Keratinocyte (primary cell): Measurements from ENCODE around the gene MID1.

ENCODE experiments used
- EZH2 ChIP-seq: IDR thresholded peaks from one replicate; pipeline ENCODE4 v1.6.1; 2012; ENCODE audit warnings: inconsistent platforms, mild to moderate bottlenecking, low read length, moderate library complexity
- TF ChIP-seq, protein P1 (sequence below), 3 experiments: IDR thresholded peaks in 1 of 3; conservative IDR thresholded peaks in 1 of 3; optimal IDR thresholded peaks in 1 of 3; 2 replicates in 2 of 3; 3 replicates in 1 of 3; pipeline versions ENCODE3 to v1.5.1; 2011; ENCODE audit warnings: low read length in 3 of 3, mild to moderate bottlenecking in 3 of 3, moderate library complexity in 2 of 3, control low read depth in 1 of 3, inconsistent platforms in 1 of 3; ENCODE audit not compliant: insufficient read depth in 2 of 3; ENCODE audit errors: extremely low read depth in 1 of 3

DNA sequence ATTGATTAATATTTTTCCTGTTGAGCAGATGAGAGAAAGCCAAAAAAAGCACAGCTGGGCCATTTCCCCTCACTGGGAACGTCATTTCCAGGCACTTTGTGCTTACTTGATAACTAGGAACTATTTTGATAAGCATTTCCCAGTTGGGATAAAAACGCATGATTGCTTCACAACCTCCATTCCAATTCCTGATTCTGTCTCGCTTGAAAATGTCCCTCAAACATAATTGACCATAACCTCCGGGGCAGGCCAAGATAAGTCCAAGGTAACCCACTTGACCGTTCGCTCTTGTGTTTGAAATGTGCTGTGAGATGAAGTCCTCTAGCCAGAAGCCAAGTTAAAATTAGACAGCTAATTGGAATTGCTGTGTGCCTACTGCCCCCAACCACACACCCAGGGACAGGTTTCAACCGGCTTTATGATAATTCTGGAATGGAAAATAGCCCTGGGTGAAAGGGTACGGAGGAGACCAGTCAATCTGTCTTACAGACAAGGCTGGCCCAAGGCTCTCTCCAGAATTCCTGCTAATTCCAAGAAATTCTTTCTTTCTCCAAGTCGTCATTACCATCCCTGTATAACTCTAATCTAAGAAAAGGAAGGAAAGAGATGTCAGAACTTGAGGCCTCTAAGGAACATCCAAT lies 137.1 kb downstream of the MID1 start:
- TF ChIP-seq, protein P1, sequence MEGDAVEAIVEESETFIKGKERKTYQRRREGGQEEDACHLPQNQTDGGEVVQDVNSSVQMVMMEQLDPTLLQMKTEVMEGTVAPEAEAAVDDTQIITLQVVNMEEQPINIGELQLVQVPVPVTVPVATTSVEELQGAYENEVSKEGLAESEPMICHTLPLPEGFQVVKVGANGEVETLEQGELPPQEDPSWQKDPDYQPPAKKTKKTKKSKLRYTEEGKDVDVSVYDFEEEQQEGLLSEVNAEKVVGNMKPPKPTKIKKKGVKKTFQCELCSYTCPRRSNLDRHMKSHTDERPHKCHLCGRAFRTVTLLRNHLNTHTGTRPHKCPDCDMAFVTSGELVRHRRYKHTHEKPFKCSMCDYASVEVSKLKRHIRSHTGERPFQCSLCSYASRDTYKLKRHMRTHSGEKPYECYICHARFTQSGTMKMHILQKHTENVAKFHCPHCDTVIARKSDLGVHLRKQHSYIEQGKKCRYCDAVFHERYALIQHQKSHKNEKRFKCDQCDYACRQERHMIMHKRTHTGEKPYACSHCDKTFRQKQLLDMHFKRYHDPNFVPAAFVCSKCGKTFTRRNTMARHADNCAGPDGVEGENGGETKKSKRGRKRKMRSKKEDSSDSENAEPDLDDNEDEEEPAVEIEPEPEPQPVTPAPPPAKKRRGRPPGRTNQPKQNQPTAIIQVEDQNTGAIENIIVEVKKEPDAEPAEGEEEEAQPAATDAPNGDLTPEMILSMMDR (optimal IDR thresholded peaks at IDR 0.05 in 1 of 3, IDR thresholded peaks at IDR 0.05 in 1 of 3, conservative IDR thresholded peaks at IDR 0.05 in 1 of 3; ENCODE audit: extremely low read depth in 1 of 3, insufficient read depth in 2 of 3, low read length in 3 of 3), result no peak
- TF ChIP-seq EZH2, result no peak
